Ureter (tissue), 1 donor: ENCODE data around the gene AP1G2. TPM values are rescaled to one million over a fixed set of nuclear protein-coding genes. Genes with fewer than 3 reads are reported as not detected.
"Not testable (repeated sequence)": the region's sequence is repeated elsewhere in the genome, so short reads cannot be mapped to it uniquely, and the experiment has no call there.

Experiments
- DNase-seq: peaks from one replicate; pipeline ENCODE4 v3.0.0-alpha.2; 2020; ENCODE audit warnings: low spot score
- total RNA-seq: library from RNA; stranded (reverse); gene quantifications from one replicate; pipeline ENCODE4 v1.2.4, GENCODE V29; 2023
- donor health status: DM: yes; HTN: yes; CAD: no.

AP1G2 gene
- total RNA-seq, 1 donor from 2014 or later = 248 TPM

DNA sequence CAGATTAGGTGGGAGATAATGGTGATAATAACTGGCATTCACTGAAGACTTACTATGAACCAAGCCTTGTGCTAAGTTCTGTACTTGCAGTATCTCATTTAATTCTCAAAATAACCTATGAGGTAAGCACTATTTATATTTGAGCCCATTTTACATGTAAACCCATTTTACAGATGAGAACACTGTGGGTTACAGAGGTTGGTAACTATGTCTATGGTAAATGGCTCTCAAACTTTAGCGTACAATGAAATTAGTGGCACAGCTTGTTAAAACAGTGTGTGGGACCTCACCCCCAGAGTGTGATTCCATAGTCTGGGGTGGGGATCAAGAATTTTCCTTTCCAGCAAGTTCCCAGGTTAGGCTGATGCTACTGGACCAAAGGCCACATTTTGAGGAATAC lies 33.2 kb upstream of the AP1G2 start:
- no peak for DNase-seq

DNA sequence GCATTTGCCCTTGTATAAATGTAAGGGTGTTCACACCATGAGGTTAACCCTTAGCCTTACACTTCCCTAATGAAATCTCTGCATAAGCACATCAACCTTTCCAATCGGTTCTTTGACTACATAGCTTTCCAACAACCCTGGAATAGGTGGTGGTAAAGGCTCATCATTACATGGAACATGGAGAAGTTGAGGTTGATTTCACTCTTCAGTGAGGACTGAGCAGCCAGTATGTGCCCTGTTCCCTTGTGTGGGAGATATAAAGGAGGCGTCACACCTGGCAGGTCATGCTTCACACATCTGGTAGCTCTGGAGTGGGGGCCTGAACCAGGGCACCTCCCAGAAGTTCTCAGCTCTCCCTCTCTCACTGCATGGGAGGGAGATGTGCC lies 32.7 kb upstream of the AP1G2 start:
- no peak for DNase-seq

DNA sequence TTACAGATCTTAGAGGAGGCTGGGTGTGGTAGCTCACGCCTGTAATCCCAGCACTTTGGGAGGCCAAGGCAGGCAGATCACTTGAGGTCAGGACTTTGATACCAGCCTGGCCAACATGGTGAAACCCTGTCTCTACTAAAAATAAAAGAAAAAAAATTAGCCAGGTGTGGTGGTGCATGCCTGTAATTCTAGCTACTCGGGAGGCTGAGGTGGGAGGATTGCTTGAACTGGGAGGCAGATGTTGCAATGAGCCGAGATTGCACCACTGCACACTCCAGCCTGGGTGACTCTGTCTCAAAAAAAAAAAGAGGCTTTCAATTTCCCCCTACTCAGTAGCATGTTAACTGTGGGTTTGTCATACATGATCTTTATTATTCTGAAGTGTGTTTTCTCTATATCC lies 26.6 kb upstream of the AP1G2 start:
- DNase-seq = not testable (repeated sequence)

DNA sequence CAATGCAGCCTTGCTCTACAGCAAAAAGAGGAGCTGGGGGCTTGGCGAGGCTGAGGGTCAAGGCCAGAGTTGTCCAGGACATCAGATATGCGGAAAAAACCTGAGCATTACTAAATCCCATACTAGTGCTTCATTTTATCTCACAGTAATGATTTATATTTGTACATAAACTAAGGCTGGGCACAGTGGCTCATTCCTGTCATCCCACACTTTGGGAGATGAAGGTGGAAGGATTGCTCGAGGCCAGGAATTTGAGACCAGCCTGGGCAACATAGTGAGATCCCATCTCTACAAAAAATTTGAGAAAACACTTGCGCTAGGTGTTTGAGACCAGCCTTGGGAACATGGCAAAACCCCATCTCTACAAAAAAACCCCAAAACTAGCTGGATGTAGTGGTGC lies 22.6 kb upstream of the AP1G2 start:
- DNase-seq = no peak

DNA sequence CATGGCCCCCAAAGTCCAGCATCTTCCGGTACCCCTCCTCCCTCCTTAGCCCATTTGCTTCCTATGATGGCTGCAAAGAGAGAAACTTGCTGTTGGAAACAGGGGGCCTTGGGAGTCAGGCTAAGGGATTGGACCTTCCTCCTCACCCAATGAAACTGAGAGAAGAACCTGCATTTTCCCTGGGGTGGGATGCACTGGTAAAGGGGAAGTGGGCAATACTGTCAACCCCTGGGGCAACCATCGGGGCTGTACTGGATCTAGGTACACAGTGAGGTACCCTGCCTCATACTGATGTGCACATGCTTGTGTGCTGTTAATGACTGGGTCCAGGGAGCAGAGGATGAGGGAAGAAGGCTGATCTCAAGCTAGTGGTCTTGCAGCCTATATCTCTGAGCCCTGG lies 22.0 kb upstream of the AP1G2 start:
- no peak for DNase-seq

DNA sequence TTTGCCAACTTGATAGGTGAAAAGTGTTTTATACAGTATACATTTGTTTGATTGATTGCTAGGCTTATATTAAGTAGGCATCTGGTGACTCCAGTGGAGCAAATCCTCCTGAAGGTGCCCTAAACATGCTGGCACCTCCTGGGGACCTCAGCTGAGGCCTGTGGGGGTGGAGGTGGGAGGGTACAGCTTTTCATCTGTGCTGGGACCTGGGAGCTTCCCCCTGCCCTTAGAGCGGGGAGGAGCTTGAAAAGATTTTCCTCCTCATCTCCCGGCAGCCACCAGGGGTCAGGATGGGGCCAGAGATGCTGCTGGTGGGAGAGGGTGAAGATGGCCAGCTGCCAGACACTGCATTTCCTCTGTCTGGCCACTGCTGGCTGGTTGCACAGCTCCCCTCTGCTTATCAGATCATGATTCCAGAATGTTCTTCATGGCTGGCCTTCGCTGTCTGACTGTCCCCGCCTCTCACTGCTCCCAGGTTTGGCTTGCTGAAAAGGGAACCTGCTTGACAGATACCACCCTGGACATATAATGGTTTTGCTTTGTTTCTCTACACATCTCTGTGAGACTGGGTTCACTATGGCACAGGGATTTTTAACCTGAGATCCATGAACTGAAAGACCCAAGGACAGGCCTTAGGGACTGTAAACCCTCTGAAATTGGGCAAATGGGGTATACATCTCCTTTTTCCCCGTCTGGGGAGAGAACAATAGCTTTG lies 21.4 kb upstream of the AP1G2 start:
- peak; percentile 91 for DNase-seq

DNA sequence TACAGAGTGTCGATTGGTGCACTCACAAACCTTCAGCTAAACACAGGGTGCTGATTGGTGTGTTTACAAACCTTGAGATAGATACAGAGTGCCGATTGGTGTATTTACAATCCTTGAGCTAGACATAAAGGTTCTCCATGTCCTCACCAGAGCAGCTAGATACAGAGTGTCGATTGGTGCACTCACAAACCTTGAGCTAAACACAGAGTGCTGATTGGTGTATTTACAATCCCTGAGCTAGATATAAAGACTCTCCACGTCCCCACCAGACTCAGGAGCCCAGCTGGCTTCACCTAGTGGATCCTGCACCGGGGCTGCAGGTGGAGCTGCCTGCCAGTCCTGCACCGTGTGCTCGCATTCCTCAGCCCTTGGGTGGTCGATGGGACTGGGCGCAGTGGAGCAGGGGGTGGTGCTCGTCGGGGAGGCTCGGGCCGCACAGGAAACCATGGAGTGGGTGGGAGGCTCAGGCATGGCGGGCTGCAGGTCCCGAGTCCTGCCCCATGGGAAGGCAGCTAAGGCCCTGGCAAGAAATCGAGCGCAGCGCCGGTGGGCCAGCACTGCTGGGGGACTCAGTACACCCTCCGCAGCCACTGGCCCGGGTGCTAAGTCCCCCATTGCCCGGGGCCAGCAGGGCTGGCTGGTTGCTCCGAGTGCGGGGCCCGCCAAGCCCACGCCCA lies 17.1 kb upstream of the AP1G2 start:
- not testable (repeated sequence) for DNase-seq

DNA sequence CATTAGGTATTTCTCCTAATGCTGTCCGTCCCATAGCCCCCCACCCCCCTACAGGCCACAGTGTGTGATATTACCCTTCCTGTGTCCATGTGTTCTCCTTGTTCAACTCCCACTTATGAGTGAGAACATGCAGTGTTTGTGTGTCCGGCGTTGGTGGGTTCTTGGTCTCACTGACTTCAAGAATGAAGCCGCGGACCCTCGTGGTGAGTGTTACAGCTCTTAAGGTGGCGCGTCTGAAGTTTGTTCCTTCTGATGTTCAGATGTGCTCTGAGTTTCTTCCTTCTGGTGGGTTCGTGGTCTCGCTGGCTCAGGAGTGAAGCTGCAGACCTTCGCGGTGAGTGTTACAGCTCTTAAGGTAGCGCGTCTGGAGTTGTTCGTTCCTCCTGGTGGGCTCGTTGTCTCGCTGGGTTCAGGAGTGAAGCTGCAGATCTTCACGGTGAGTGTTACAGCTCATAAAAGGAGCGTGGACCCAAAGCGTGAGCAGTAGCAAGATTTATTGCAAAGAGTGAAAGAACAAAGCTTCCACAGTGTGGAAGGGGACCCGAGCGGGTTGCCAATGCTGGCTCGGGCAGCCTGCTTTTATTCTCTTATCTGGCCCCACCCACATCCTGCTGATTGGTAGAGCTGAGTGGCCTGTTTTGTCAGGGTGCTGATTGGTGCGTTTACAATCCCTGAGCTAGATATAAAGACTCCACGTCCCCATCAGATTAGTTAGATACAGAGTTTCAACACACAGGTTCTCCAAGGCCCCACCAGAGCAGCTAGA lies 16.4 kb upstream of the AP1G2 start:
- DNase-seq = not testable (repeated sequence)

DNA sequence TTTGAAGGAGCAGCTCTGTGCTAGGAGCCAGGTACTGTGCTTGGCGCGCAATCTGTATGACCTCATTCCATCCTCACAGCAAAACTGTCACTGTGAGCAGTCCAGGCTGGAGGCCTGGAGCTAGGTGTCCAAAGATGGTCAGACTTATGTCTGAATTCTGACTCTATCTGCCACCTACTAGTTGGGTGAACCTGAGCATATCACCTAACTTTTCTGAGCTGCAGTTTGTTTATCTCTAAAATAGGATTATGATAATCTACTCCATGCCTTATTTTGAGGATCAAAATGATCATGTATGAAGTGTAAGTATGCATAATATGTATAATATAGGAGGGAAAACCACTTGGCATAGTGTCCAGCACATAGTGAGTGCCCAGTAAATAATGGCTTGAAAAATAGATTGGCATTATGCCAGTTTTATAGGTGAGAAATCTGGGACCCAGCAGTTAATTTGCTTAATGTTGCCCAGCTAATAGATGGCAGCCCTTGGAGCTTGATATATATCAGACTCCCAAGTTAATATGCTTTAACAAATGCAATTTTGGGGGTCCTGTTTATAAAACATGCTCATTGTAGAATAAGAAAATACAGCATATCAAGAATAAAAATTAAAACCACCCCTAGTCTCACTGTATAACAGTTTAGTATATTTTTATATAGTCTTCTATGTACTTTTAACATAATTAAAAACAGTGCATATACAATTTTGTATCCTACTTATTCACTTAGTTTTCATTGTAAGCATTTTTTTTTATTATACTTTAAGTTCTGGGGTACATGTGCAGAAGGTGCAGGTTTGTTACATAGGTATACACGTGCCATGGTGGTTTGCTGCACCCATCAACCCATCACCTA lies 15.5 kb upstream of the AP1G2 start:
- no peak for DNase-seq

DNA sequence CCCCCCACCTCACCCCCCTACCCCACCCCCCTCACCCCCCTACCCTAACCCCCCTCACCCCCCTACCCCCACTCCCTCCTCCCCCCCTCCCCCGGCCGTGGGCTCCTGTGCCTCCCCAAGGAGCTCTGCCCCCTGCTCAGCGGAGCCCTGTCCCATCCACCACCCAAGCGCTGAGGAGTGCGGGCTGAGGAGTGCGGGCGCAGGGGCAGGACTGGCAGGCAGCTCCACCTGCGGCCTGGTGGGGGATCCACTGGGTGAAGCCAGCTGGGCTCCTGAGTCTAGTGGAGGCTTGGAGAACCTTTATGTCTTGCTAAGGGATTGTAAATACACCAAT lies 13.3 kb upstream of the AP1G2 start:
- no peak for DNase-seq

DNA sequence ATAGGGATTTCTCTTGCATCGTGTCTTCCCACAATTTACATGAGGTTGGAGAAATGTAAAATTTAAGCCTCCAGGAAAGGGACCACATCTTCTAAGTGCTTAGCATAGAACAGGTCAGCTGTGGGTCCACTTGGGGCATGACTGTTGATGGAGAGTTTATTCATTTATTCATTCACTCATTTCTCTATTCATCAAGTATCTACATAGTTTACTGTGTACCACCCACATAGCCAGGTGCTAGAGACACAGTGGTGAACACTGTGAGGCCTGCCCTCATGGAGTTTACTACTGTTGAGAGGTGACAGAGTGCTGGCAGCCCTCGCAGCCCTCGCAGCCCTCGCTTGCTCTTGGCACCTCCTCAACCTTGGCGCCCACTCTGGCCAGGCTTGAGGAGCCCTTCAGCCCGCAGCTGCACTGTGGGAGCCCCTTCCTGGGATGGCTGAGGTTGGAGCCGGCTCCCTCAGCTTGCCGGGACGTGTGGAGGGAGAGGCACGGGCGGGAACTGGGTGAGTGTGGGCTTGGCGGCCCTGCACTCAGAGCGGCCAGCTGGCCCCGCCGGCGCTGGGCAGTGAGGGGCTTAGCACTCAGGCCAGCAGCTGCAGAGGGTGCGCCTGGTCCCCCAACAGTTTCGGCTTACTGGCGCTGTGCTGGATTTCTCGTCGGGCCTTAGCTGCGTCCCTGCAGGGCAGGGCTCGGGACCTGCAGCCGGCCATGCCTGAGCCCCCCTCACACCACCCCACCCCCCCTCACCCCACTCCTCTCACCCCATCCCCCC lies 12.7 kb upstream of the AP1G2 start:
- DNase-seq = no peak

DNA sequence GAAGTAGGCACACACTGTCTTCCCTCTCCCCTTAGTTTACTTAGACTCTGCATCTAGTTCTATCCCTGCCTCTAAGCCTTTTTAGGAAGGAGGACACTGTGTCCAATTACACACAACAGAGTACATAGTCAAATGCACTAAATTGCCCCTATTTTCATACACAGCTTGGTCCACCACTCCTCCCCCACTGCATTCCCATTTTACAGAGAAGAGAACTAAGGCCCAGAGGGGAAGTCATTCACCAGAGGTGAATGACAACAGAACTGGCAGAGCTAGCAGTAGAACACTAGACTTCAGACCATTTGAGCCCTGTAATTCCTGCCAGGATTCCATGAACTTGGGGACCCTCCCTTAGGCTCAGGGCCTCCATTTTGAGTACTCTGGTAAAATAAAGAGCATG lies 12.1 kb upstream of the AP1G2 start:
- DNase-seq = no peak

DNA sequence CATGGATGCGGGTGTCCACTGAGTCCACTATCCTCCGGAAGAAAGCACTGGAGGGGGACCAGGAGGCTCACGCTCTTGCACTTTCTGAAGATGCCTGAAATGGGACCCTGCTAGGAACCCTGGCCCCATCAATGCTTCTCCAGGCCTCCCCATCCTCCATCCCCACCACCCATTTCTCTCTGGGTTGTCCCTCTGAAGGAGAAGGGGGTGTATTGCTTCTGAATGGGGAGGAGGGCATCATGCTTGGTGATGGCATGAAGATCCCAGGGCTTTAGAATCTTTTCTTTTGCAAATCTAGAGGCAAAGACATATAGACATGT lies 11.7 kb upstream of the AP1G2 start:
- no peak for DNase-seq

DNA sequence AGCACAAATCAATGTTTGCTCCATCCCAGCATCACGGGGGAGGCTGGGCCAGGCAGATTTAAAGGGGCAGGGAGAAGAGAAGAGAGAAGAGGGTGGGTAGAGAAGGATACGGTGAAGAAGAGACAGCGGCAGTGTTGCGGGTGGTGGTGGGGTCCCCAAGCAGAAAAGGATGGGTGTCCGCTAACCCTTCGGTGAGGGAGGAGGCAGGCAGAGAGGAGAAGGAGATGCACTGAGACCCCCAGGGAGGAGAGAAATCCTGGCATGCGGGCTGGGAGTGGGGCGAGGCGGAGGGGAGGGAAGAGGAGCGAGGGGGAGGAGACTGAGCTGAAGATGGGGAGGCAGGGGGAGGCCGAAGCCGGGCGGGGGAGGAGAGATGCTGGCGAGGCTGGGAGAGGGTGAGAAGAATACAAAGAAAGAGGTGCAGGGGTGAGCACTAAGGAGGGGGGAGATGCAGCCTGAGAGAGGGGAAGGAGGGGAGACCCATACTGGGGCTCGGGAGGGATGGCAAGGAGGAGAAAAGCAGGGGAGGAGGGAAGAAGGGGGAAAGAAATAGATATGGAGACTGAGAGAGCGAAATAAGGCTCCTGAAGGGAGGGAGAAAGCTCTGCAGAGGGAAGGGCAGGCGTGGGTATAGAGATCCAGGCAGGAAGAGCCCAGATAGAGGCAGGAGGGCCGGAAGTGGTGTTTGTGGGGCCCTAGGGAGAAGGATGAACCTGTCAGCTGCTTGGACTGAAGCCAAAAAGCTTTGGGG lies 11.1 kb upstream of the AP1G2 start, which contains the start of gene JPH4:
Gene JPH4 (minus strand): TSS at position 231 of the 751 bp plus-strand sequence. CDS start 1,337 bp downstream, outside the sequence.
- DNase-seq = no peak

DNA sequence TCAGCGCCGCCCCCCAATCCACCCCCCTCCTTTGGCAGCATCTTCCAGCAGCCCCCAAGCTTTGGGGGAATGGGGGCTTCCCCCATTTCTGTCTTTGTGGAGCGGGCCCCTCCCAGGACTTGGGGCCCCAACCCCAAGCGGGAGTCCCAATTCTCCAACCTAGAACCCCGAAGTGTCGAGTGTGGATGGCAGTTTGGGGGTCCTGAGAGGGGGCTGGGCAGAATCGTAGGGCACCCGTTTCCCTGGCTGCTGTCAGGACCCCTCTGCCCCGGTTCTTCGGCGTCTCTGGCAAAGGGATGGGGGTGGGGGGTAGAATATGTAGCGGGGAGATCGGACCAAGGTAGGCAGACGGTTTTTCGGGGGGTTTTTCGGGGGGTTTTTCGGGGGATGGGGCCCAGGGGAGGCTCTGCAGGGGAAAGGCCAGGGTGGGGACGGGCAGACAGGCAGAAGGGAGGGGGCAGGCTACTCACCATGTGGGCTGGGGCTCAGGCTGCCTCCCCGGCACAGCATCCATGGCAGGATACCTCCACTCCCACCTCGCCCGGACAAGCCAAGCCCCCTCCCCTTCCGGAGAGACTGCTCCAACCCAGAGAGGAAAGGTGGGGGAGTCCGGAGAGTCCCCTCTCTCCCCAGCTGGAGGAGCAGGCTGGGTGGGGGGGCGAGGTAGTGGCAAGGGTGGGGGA lies 10.3 kb upstream of the AP1G2 start:
- peak; percentile 37 for DNase-seq

DNA sequence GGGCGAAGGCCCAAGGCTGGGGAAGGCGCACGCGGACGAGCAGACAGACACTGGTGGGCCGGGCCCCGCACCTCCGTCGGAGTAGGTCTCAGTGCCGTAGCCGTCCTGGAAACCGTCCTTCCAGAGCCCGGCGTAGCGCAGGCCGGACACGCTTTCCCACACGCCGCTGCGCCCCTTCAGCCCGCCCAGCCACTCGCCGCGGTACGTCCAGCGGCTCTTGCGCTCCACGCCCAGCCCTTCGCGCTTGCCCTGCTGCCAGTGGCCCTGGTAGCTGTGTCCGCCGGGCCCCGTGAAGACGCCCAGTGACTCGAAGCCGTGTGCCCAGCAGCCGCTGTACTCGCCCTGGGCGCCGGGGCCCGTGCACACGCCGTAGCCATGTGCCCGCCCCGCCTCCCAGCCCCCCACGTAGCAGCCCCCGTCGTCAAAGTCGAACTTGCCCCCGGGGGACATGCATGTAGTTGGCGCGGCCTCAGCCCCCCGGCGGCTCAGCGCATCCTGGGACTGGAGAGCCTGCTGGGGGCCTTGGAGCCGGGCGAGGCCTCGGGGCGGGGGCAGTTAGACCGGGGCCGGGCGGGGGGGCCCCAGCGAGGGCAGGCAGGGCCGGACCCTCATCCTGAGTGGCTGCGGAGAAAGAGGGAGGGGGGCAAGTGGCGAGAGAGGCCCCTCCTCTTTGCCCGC lies 9.6 kb upstream of the AP1G2 start:
- peak; percentile 43 for DNase-seq

DNA sequence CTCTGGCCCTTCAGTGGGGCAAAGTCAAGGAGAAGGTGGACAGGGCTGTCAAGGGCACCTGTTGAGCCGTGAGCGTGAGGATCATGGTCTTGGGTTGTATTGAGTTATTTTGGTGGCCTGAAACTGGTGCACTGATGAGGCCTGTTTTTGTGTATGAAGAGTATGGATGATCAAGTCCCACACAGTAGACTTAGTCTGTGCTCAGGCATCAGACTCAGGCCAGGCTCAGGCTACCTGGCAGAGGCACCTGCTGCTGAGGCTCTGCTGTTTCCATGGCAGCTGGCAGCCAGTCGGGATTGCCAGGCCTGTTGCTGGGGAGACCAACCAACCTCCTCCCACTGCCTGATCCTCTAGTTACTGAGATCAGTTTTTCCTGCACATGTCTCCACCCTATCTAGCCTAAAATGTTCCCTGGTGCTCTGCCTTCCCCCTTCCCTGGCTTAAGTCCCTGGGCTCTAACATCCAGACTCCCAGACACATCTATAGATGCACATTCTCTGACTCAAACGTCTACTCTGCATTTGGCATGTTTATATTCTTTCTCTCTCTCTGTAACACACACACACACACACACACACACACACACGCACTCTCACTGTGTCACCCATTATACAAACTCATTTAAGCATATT lies 5.9 kb upstream of the AP1G2 start:
- DNase-seq = peak; percentile 39

DNA sequence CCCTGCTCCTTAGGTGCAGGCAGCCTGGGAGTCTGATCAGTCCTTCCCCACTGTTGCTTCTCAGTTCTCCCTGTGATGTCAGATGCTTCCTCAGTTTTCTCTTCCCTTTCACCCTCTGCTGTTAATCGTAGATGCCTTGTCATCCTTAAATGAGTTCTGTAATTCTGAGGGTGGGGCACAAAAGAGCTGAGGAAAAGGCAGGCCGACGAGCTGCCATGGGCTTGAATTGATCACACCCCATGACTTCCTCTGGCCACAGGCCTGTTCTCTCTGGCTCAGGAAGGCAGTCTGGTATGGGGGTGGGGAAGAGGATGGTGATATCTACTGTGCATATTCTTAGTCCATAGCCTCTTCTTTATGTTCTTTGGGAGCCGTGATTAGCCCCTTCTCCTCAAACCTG lies 5.2 kb upstream of the AP1G2 start:
- DNase-seq = peak; percentile 49

DNA sequence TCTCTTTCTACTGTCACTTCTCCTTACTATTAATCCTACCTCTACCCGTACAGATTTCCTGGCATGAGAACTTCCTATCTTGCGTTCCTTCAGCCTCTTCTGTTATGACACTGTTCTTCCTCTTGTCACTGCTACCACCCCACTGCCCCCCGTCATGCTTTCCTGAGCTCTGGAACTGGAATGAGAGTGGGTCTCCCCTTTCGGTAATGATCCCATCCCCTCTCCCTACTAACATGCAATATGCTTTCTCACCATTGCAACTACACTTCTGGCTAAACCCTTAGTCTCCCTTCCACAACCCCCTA lies 4.9 kb upstream of the AP1G2 start:
- DNase-seq = peak; percentile 33
